NB4 (cell line): ENCODE results near the gene LILRB5.
"Not testable (repeated sequence)": the region's sequence is repeated elsewhere in the genome, so short reads cannot be mapped to it uniquely, and the experiment has no call there.

Source experiments
- CTCF ChIP-seq: IDR thresholded peaks from one replicate; pipeline ENCODE4 v1.5.1; 2012; ENCODE audit warnings: low read depth, low read length
- MYC ChIP-seq: IDR thresholded peaks from 2 replicates; pipeline ENCODE4 v1.6.1; 2011; ENCODE audit warnings: low read depth, low read length
- POLR2A ChIP-seq: IDR thresholded peaks from 2 replicates; pipeline ENCODE4 v1.6.1; 2011; ENCODE audit warnings: mild to moderate bottlenecking; ENCODE audit not compliant: insufficient read length; ENCODE audit errors: extremely low read depth

GRCh38 chr19:54224619-54225018 lies 32.5 kb downstream of the LILRB5 start:
- not testable (repeated sequence) for TF ChIP-seq CTCF, POLR2A, MYC
